ENCODE data around the gene GLT8D1.
"Not testable (repeated sequence)": the region's sequence is repeated elsewhere in the genome, so short reads cannot be mapped to it uniquely, and the experiment has no call there.

Gene GLT8D1

DNA sequence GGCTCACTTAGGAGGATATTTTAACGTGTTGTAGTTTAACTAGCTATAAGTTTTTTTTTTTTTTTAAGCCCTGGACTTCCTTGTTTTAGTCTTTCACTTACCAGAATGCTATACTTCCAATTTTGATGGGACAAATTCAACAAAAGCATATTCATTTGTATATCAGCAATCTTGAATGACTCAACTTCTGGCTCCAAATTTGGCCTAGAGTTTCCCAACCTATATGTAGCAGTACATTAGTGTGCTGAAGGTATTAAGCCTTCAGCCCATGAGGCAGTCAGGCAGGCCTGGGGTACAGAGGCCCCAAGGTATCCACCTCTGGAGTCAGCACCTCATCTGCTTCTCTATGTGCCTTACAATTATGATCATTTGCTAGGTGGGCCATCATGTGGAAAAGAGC lies 25.8 kb downstream of the GLT8D1 start:
- no peak for DNase-seq (ENCODE audit: low read depth)

- DNase-seq (ENCODE audit: low read depth) = no peak
Observed at GRCh38 chr3:52679199-52679538, 26.4 kb downstream of the GLT8D1 start.

- no peak for DNase-seq (ENCODE audit: low read depth)
Observed at GRCh38 chr3:52678265-52679198, 27.1 kb downstream of the GLT8D1 start.

DNA sequence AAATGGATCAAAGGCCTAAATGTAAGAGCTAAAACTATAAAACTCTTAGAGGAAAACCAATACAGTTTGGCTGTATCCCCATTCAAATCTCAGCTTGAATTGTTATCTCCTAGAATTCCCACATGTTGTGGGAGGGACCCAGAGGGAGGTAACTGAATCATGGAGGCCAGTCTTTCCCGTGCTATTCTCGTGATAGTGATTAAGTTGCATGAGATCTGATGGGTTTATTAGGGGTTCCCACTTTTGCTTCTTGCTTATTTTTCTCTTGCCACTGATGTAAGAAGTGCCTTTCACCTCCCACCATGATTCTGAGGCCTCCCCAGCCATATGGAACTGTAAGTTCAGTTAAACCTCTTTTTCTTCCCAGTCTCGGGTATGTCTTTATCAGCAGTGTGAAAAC lies 29.4 kb downstream of the GLT8D1 start:
- not testable (repeated sequence) for DNase-seq (ENCODE audit: low read depth)

DNA sequence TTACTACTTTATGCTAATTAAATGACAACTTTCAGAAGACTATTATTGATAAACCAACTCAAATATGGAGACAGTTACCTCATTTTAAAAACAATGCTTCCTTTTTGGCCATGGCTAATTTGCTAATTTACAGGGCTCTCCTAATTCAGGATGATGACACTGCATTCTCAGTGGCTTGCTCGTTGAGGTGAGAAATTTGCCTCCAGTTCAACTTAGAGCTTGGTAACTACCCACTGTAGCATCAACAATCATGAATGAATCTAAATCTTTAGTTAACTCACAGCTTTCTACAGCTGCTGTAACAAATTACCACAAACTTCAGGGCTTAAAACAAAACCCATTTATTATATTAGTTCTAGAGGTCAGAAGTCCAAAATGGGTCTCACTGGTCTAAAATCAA lies 33.9 kb downstream of the GLT8D1 start:
- no peak for DNase-seq (ENCODE audit: low read depth)

GRCh38 chr3:52670621-52671521 lies 34.7 kb downstream of the GLT8D1 start:
- no peak for DNase-seq (ENCODE audit: low read depth)

- DNase-seq (ENCODE audit: low read depth) = no peak
Observed at GRCh38 chr3:52663098-52663497, 42.5 kb downstream of the GLT8D1 start.

DNA sequence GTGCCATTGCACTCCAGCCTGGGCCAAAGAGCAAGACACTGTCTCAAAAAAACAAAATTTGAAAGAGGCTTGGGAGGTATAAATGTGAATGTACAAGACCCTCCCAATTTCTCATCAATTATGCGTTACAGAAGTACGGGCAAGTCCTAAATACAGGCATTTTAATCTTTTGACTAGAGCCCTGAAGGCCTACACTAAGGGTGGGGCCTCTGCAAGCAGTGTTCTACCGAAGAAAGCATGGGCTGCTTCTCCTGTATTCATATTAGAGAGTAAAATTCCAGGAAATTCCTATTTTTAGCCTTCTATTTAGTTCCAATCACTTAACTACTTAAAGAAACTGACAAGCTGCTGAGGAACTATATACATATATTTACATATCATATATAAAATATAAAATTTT lies 45.5 kb downstream of the GLT8D1 start:
- DNase-seq (ENCODE audit: low read depth) = no peak

GRCh38 chr3:52655895-52656294 lies 49.7 kb downstream of the GLT8D1 start:
- no peak for DNase-seq (ENCODE audit: low read depth)

- no peak for DNase-seq (ENCODE audit: low read depth)
Observed at GRCh38 chr3:52651592-52651991, 54.0 kb downstream of the GLT8D1 start.

DNA sequence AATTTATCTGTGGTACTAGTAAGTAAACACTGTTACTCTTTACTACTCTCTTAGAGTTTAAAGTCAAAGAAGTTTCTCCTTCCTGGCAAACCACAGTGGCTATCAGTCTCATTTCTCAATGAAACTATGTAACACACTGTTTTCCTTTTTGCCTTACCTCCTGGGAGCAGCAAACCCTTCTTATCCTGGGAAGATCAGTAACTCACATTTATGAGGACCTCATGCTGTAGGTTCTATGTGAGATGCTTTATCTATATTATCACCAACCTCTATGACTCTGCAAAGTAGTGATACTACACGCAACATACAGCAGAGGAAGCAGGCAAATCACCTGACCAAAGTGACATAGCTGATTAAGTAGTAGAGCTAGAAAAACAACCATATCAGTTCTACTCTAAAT lies 55.2 kb downstream of the GLT8D1 start:
- no peak for DNase-seq (ENCODE audit: low read depth)

GRCh38 chr3:52649461-52650210 lies 56.0 kb downstream of the GLT8D1 start:
- no peak for DNase-seq (ENCODE audit: low read depth)

DNA sequence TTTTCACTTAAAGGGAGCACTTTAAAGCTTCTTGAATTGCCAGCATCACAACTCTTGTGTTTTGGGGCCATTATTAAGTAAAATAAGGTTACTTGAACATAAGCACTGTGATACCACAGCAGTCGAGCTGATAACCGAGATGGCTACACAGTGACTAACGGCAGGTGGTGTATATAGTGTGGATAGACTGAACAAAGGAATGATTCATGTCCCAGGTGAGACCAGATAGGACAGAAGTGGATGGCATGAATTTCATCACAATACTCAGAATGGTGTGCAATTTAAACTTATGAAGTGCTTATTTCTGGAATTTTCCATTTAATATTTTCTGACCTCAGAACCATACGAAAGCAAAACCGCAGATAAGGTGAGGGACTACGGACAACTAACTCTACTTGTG lies 60.0 kb downstream of the GLT8D1 start:
- no peak for DNase-seq (ENCODE audit: low read depth)
